GM19395 (cell line): ENCODE results near the gene C3.
"Not testable (repeated sequence)": the region's sequence is repeated elsewhere in the genome, so short reads cannot be mapped to it uniquely, and the experiment has no call there.

Source experiments
- ATAC-seq: cut with Tn5 transposase; IDR thresholded peaks from one replicate; pipeline ENCODE4 v1.9.1; 2021; ENCODE audit warnings: mild to moderate bottlenecking, moderate library complexity; ENCODE audit not compliant: unreplicated experiment

The C3 gene

DNA sequence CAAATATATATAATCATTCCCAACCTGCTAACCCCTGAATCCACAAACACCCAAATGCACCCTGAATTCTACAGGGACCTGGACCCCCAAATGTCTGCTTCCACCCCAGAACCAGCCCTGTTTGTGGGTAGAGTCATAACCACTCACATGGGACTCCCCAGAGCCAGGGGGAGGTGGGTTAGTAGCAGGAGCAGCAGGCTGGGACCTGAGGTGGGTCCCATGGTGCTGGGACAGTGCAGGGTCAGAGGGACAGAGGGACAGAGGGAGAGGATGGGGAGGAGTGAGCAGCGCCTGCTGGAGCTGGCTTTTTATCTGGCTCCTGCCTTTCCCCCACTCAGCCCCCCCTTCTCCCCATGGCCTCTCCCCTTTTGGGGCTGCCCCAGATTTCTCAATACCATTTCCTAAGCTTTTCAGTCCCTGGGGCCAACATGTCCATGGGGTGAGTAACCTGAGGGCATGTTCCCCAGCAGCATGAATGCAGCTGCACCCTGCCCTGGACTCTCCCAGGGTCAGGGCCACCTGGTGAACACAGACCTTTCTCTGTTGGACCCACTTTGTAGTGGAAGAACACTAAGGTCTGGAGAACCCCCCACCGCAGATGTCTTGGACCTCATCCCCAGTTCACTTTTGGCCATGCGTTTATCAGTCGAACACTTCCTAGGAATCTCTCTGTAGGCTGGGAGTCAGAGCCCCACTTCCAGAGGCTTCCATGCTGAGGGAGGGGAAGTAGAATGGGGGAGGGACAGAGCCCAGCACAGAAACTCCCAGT is at the start of gene C3:
Gene C3, minus strand, starts transcription at position 282 of the 769 bp plus-strand sequence. Its CDS starts 61 bp downstream, at position 221.
- ATAC-seq = no peak

DNA sequence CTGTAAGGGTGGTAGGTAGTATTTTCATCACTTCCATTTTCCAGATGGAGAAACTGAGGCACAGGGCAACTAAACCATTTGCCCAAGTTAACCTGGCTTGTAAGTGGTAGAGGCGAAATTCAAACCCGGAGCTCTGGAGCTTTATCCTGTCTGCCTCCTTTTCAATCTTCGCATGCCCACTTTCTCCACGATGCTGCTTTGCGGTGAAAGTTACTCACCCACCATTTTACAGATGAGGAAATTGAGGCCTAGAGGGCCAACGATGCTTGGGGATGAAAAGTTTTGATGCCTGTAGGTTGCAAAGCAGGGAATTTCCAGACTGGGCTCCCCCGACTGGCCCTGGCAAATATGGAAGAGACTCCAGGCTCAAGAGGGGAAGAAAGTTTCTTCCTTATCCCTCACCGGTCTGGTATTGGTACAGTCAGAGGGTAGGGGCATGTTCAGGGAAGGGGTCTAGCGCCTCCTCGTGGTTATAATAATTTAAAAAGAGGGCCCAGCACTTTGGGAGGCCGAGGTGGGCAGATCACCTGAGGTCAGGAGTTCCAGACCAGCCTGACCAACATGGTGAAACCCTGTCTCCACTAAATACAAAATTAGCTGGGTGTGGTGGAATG is 48.7 kb upstream of the C3 start:
- no peak for ATAC-seq

DNA sequence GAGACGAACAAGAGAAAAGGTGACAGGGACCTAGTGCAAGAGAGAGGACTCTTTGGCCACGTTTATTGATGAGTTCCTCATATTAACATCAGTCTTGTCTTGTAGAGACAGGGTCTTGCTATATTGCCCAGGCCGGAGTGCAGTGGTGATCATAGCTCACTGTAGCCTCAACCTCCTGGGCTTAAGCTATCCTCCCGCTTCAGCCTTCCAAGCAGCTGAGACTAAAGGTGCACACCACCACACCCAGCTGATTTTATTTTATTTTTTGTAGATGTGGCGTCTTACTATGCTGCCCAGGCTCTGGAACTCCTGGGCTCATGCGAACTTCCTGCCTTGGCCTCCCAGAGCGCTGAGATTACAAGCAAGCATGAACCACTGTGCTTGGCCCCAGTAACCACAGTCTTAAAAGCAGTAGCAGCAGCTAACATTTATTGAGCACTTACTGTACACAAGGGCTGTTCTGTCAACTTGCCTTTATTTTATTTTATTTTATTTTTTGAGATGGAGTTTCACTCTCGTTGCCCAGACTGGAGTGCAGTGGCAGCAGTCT is 47.9 kb upstream of the C3 start:
- no peak for ATAC-seq

DNA sequence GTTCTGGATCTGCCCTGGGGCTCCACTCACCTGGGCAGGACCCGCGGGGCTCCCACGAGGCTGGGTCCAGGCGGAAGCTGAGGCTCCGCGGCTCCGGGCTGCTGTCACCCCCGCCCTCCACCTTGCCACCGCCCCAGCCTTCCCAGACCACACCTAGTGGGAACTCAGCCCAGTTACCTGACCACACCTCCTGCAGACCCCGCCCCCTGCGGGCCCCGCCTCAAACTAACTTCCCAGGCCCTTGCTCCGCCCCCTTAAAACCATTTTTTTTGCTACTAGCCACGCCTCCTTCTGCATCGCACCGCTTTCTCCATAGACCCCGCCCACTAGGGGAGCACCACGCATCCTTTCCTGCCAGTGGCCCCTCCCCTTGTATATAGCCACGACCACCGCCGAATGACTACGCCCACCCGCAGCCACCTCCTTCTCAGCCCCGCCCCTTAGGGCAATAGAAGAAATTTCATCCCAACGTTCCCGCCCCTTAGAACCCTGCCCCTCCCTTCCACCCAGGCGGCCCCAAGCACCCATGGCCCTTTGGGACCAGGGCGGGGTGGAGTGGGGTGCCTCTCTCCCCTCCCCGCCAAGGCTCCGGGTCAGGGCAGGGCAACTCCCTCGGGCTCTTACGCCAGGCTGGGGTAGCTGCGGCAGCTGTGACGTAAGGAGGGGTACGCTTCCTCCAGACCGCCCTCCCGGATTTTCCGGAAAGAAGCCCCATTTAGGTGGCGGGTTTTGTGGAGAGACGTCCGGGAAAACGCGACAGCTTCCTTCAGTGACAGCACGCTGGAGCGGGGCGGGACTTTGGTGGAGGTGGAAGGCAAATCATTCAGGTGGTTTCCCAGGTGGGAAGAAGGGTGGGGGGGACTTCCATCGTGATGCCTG is 47.1 kb upstream of the C3 start, which contains the start of gene SH2D3A:
Gene SH2D3A, minus strand, starts transcription at position 79 of the 879 bp plus-strand sequence. CDS start 3,687 bp downstream, outside the sequence.
- peak; percentile 64 for ATAC-seq

DNA sequence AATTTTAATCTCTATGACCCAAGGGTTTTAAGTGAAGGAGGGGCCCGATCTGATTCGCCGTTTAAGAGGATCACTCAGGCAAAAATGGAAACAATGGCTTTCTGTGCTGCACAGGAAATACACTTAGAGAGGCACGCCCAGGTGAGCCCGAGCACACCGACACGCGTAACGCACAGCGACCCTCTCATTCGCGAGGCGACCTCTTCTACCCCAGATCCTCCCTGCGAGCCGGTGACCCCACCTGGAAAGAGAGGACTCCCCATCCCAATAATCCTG is 46.6 kb upstream of the C3 start:
- peak; percentile 38 for ATAC-seq

DNA sequence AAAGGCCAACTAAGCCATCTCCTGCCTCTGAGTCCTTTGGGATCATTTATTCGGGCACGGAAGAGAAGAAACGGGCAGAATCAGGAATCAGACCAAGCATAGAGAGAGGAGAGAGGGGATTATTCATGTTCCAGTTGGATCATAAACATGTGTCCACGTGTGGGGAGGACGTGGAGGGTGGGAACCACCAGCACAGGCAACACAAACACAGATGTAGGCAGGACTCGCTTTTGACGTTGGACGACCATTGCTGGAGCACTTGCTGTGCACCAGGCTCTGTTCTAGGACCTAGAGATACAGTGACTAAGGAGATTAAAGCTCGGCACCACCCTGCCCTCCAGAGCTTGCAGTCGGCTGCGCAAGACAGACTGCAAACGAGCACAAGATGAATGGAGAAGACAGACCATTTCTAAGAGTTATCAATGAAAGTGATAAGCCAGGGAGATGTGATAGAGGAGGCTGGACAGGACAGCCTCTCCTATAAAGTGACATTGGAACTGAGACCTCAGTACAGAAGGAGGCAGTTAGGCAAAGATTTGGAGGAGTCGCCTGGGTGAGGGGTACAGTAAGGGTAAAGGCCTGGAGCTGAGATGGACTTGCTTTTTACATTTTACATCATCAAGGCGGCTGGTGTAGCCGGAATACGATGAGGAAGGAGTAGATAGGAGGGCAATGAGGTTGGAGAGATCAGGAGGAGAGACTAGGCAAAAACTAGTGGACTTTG is 46.1 kb upstream of the C3 start:
- ATAC-seq = no peak

DNA sequence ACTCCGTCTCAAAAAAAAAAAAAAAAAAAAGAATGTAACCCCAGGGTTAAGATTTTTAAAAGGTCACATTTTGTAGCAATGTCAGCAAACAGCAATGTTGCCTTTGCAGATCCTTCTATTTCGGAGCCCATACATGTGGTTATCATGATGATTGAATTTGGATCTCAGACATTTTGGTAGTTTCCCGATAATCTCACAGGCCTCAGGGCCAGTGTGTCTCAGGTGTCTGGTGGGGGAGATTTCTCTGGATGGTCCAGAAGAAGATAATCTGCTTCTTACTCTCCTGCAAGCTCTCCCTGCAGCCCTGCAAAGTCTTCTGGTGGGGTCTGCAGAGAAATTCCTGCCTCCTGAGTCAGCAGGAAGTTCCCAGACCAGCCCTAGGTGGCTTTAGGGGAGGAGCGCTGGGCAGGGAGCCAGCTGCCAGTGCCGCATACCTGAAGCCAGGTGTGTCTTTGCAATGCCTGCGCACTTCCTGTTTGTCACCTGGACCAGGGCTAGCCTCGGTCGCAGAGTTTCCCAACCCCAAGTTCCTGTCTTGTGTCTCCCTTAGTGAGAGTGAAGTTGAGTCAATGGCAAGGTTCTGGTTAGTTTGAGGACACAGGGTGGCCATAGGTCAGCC is 45.4 kb upstream of the C3 start:
- ATAC-seq = no peak

DNA sequence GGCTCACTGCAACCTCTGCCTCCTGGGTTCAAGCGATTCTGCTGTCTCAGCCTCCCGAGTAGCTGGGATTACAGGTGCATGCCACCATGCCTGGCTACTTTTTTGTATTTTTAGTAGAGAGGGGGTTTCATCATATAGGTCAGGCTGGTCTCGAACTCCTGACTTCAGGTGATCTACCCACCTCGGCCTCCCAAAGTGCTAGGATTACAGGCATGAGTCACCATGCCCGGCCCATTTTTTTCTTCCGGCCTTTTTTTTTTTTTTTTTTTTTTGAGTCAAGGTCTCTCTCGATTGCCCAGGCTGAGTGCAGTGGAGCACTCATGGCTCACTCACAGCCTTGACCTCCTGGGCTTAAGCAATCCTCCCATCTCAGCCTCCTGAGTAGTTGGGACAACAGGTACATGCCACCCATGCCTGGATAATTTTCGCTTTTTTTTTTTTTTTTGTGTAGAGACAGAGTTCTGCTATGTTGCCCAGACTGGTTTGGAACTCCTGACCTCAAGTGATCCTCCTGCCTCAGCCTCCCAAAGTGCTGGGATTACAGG is 41.9 kb upstream of the C3 start:
- ATAC-seq = not testable (repeated sequence)

DNA sequence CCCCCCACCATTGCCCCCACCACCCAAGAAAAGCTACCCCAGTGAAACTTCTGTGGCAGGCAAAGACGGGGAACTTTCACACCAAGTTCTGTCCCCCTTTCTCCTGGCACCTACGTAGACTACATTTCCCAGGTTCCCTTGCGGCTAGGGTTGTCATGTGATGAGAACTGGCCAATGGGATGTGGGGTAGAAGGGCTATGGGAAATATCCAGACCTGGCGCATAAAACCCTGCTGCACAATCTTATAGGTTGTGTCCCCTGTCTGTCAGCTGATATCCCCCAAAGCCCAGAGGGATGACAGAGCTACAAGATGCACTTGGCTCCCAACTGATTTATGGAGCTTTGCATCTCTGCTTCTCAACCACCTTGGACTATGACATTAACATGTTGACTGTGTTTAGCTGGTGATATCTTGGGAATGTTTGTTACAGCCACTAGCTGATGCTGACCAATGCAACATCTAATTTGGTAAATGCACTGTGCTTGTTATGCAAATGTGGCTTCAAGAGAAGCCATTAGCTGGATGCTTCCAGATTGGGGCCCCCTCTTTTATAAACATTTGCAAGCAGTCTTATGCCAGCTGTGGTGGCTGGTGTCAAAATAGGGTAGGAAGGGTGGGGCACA is 40.7 kb upstream of the C3 start:
- no peak for ATAC-seq

DNA sequence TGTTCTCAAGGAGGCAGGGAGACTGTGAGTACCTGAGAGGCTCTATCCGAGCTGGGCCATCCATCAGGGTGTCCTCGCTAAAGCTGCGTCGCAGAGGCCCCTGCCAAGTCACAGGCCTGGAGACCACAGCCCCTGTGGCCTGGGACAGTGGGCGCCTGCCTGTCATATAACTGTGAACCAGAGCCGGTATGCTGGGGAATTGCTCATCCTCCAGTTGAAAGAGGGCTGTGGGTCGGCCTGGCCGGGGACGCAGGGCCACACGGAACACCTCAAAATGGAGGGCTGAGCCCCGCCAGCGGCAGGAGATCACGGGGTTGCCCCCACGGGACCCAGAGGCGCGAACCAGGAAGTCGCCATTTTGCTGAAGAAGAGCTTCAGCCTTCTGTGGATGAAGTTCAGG is 40.2 kb upstream of the C3 start:
- no peak for ATAC-seq

DNA sequence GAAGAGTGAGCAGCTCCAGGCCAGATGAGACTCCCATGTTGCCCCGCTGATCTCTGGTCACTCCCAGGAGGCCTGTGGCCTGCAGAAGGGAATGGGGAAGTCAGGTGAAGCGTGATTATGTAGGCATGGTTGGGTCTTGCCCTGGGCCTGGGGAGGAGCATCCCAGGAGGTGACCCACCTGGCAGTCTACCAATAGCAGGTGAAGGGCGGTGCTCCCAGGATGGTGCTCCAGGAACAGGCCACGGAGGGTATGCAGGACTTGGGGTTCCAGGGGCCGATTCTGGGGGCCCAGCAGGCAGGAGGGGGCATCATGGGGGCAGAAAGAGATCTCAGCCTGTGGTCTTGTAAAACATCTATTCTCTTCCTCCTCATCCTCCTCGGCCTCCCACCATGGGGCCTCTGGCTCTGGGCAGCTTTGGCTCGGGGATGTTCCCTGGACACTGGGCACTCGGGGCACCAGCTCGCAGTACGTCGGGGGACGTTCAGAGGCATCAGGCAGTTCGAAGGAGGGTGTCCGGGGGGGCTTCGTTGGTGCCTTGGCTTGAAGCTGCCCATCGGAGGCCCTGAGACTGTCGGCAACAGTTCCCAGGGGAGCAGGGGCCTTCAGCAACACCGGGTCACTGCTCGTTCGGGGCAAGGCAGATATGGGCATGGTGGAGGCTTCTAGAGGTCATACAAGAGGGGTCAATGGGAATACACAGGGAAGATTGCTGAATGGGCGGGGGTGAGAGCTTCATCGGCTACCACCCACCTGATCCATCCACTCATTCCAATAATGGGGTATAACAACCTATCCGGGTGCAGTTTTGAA is 34.4 kb upstream of the C3 start:
- ATAC-seq = no peak

DNA sequence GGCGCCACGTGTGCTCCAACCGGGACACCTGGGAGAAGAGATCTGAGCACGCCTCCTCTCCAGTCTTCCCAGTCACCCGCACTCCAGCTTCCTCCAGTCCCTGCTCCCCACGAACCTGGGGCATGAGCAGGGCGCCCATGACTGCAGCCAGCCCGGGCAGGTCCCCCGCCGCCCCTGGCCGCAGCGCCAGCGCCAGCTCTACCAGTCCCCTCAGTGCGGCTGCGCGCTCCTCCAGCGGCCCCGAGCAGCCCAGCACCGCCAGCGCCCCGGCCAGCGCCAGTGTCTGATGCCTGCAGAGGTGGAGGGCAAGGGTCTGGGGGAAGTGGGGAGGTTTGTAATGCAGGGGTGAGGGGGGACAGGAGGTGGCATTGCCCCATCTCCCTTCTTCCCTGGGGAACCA is 33.7 kb upstream of the C3 start:
- no peak for ATAC-seq

DNA sequence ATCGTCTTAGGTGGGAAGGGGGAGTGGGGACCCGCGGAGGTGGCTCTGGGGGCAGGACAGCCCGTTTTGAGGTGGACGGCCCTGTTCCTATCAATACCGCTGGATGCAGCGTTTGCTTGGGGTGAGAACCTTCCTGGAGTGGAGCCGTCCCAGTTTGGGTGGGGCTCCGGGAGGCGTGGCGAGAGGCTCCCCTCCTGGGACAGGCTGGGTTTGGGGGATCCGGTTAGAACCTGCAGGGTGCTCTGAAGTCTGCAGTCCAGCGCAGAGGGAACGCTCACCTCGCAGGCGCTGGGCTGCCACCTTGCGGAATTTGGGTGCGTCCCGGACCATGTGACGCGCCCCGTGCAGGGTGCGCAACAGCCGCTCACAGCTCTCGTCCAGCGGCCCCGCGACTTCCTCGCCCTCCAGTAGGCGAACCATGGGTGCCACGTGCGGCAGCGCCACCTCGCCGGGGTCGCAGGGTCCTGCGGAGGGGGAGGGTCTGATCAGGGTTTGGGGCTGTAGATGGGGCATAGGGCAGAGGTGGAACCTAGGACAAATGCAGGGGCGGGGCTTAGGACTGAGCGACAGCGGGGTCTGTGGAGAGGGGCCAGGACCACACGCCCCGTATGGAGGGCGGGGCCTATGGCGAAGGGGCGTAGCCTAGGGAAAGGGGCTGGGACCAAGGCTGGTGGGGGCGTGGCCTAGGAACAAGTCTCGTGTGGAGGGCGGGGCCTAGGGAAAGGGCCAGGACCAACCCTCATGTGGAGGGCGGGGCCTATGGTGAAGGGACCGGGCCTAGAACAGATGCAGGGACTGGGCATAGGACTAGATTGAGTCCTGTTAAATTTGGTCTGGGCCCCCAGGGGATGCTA is 33.0 kb upstream of the C3 start:
- ATAC-seq = peak; percentile 79

DNA sequence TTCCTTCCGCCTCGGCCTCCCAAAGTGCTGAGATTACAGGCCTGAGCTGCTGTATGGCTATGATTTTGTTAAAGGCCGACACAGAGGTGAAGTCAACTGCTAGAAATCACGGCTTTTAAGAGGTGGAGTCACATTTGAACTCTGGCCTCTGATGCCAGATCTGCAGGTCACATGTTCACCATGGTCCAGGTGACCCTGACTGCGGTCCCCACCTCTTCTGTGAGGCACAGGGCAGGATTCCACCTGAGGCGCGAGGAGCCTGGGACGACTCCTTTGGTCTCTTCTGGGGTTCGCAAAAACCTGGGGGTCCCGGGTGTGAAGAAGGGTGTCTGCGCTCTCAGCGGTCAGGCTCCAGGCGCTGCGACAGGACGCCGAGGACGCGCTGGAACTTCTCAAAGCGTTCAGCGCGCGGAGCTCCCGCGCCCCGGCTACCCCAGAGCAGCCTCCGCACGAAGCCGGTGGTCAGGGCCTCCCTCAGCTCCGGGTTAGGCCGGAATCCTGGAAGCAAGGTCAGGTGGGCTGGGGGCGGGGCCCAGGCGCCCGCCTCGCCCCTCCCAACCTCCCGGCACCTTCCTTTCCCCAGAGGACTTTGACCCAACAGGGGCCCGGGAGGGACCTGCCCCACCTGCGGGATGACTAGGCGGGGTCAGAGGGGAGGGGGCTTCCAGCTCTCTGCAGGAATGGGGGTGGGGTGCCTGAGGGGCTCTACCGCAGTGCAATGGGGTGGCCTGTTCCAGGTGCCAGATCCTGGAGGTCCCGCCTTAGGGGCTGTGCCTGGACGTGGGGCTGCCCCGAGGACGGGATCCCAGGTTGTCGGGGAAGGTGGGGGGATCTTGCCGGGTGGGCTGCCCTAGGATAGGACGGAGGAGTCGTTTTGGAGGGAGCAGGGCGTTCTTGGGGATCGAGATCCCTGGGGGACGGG is 32.1 kb upstream of the C3 start:
- no peak for ATAC-seq

DNA sequence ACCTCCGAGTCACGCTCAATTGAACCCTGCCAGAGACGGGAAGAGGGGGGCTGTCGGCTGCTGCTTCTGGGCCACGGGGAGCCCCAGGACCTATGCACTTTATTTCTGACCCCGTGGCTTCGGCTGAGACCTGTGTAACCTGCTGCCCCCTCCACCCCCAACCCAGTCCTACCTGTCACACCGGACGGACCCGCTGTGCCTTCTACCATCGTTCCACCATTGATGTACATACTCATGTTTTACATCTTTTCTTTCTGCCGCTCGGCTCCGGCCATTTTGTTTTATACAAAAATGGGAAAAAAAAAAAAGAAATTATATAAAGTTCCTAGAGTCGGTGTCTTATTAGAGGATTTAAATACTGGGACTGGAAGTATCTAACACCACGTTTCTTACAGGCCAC is 30.7 kb upstream of the C3 start:
- no peak for ATAC-seq

DNA sequence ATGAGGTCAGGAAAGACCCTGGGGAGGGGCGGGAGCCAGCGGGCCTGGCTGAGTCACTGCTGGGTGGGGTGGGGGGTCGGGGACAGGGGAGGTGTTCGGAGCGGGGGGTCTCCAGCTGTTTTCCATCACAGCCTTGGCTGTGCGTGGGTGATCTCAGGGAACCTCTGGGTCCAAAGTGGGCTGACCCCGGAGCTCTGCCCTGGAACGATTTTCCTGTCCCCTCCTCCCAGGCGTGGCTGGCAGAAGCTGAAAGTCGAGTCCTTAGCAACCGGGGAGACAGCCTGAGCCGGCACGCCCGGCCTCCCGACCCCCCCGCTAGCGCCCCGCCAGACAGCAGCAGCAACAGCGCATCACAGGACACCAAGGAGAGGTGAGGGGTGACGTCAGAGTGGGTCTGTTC is 29.6 kb upstream of the C3 start:
- no peak for ATAC-seq

DNA sequence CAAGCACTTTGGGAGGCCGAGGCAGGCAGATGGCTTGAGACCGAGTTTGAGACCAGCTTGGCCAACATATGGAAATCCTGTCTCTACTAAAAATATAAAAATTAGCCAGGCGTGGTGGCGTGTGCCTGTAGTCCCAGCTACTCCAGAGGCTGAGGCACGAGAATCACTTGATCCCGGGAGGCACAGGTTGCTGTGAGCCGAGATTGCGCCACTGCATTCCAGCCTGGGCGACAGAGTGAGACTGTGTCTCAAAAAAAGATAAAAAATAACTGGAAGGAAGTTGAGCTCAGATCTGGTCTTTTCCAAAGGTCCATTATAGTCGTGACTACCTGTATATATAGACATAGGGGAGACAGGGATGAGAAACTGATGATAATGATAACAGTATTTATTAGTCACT is 28.1 kb upstream of the C3 start:
- ATAC-seq = not testable (repeated sequence)
